ENCODE measurements around the gene VAT1L.

VAT1L gene

GRCh38 chr16:77881355-77882030, 93.1 kb downstream of the VAT1L start:
- H3K27me3 ChIP-seq: no peaks in the 10 kb centered on the region
- H3K9me3 ChIP-seq: no peaks in the 10 kb centered on the region
- no peak overlapping the region for H3K4me3 ChIP-seq (ENCODE audit: low read depth in 1 of 2, low read length in 1 of 2)
- no peak overlapping the region for H3K27ac ChIP-seq
- no peaks in the 10 kb centered on the region for H3K36me3 ChIP-seq
- no peak for TF ChIP-seq CTCF (IDR thresholded peaks at IDR 0.05)
- no peaks in the 10 kb centered on the region for H3K4me1 ChIP-seq (ENCODE audit: control insufficient read depth in 1 of 2, insufficient read depth in 1 of 2, low read depth in 1 of 2, low read length in 1 of 2)

GRCh38 chr16:77882358-77882757, 94.0 kb downstream of the VAT1L start:
- no peaks in the 10 kb centered on the region for H3K27me3 ChIP-seq
- H3K4me3 ChIP-seq (ENCODE audit: low read depth in 1 of 2, low read length in 1 of 2): no peak overlapping the region
- no peak overlapping the region for H3K27ac ChIP-seq
- H3K9me3 ChIP-seq: no peaks in the 10 kb centered on the region
- no peak for TF ChIP-seq CTCF (IDR thresholded peaks at IDR 0.05)
- H3K36me3 ChIP-seq: no peaks in the 10 kb centered on the region
- no peaks in the 10 kb centered on the region for H3K4me1 ChIP-seq (ENCODE audit: control insufficient read depth in 1 of 2, insufficient read depth in 1 of 2, low read depth in 1 of 2, low read length in 1 of 2)

- Histone ChIP-seq H3K9me3 (no peaks in the 10 kb centered on the region), H3K27me3 (no peaks in the 10 kb centered on the region)
- TF ChIP-seq CTCF (IDR thresholded peaks at IDR 0.05): no peak
Measured at GRCh38 chr16:77885571-77886295, 97.4 kb downstream of the VAT1L start.

GRCh38 chr16:77888871-77889270, 100.5 kb downstream of the VAT1L start:
- no peaks in the 10 kb centered on the region for H3K36me3 ChIP-seq
- H3K9me3 ChIP-seq: no peaks in the 10 kb centered on the region
- no peak for TF ChIP-seq CTCF (IDR thresholded peaks at IDR 0.05)
- H3K27me3 ChIP-seq: no peaks in the 10 kb centered on the region
- no peaks in the 10 kb centered on the region for H3K4me1 ChIP-seq (ENCODE audit: control insufficient read depth in 1 of 2, insufficient read depth in 1 of 2, low read depth in 1 of 2, low read length in 1 of 2)
- H3K27ac ChIP-seq: no peak overlapping the region
- no peak overlapping the region for H3K4me3 ChIP-seq (ENCODE audit: low read depth in 1 of 2, low read length in 1 of 2)

More at GRCh38 chr16:77885571-77886295, 97.4 kb downstream of the VAT1L start:
- no peaks in the 10 kb centered on the region for H3K36me3 ChIP-seq
- H3K4me3 ChIP-seq (ENCODE audit: low read depth in 1 of 2, low read length in 1 of 2): no peak overlapping the region
- no peak overlapping the region for H3K27ac ChIP-seq
- H3K4me1 ChIP-seq (ENCODE audit: control insufficient read depth in 1 of 2, insufficient read depth in 1 of 2, low read depth in 1 of 2, low read length in 1 of 2): no peaks in the 10 kb centered on the region

GRCh38 chr16:77890075-77890474, 101.7 kb downstream of the VAT1L start:
- no peak for TF ChIP-seq CTCF (IDR thresholded peaks at IDR 0.05)
- Histone ChIP-seq H3K9me3 (no peaks in the 10 kb centered on the region), H3K27ac (no peak overlapping the region), H3K4me3 (ENCODE audit: low read depth in 1 of 2, low read length in 1 of 2) (no peak overlapping the region), H3K4me1 (ENCODE audit: control insufficient read depth in 1 of 2, insufficient read depth in 1 of 2, low read depth in 1 of 2, low read length in 1 of 2) (no peaks in the 10 kb centered on the region), H3K27me3 (no peaks in the 10 kb centered on the region), H3K36me3 (no peaks in the 10 kb centered on the region)
